ENCODE data around the gene MLLT11. TPM values are rescaled to one million over a fixed set of nuclear protein-coding genes. Genes with fewer than 3 reads are reported as not detected.

Gene MLLT11
- total RNA-seq, 2 donors from 2014 or later: 0.42 to 1.3 TPM

GRCh38 chr1:151049458-151049857, 10.7 kb upstream of the MLLT11 start:
- Histone ChIP-seq H3K9ac (ENCODE audit: low read depth in 2 of 2, low read length in 2 of 2) (no peak overlapping the region), H3K4me3 (no peak overlapping the region), H3K27me3 (no peaks in the 10 kb centered on the region), H3K4me1 (peaks cover 7% of the 10 kb centered on the region), H3K9me3 (no peaks in the 10 kb centered on the region), H3K36me3 (peaks cover 22% of the 10 kb centered on the region), H3K27ac (no peak overlapping the region)
- DNase-seq: no peak
- intact Hi-C loops (cut with DNase I): no loop called here
- no peak for TF ChIP-seq CTCF (IDR thresholded peaks at IDR 0.05)

GRCh38 chr1:151050051-151050688, 10.0 kb upstream of the MLLT11 start:
- H3K4me1 ChIP-seq: peaks cover 7% of the 10 kb centered on the region
- intact Hi-C loops (cut with DNase I): no loop called here

GRCh38 chr1:151051356-151052009, 8.7 kb upstream of the MLLT11 start:
- H3K27ac ChIP-seq: no peak overlapping the region
- no peak for DNase-seq
- H3K4me3 ChIP-seq: no peak overlapping the region
- no peak overlapping the region for H3K9ac ChIP-seq (ENCODE audit: low read depth in 2 of 2, low read length in 2 of 2)
- no peaks in the 10 kb centered on the region for H3K27me3 ChIP-seq
- TF ChIP-seq CTCF (IDR thresholded peaks at IDR 0.05): no peak
- H3K9me3 ChIP-seq: no peaks in the 10 kb centered on the region
- intact Hi-C loops (cut with DNase I): no loop called here
- peaks cover 34% of the 10 kb centered on the region for H3K36me3 ChIP-seq
- peaks cover 7% of the 10 kb centered on the region for H3K4me1 ChIP-seq

More at GRCh38 chr1:151050051-151050688, 10.0 kb upstream of the MLLT11 start:
- no peak overlapping the region for H3K9ac ChIP-seq (ENCODE audit: low read depth in 2 of 2, low read length in 2 of 2)
- peaks cover 29% of the 10 kb centered on the region for H3K36me3 ChIP-seq
- no peaks in the 10 kb centered on the region for H3K9me3 ChIP-seq
- H3K27ac ChIP-seq: no peak overlapping the region
- H3K4me3 ChIP-seq: no peak overlapping the region
- H3K27me3 ChIP-seq: no peaks in the 10 kb centered on the region
- no peak for TF ChIP-seq CTCF (IDR thresholded peaks at IDR 0.05)
- DNase-seq: no peak

- TF ChIP-seq CTCF (IDR thresholded peaks at IDR 0.05): no peak
- Histone ChIP-seq H3K4me1 (peaks cover 7% of the 10 kb centered on the region), H3K27me3 (no peaks in the 10 kb centered on the region), H3K9me3 (no peaks in the 10 kb centered on the region), H3K9ac (ENCODE audit: low read depth in 2 of 2, low read length in 2 of 2) (peak overlapping the region; percentile 41 to 58), H3K36me3 (peaks cover 34% of the 10 kb centered on the region), H3K27ac (peak overlapping the region; percentile 91), H3K4me3 (no peak overlapping the region)
- DNase-seq: no peak
- intact Hi-C loops (cut with DNase I): loop anchor here (5.0 kb wide), 1 partner anchor 48 kb away; the partner anchor contains the start of genes MINDY1 and PRUNE1
Observed at GRCh38 chr1:151054971-151055547, 5.1 kb upstream of the MLLT11 start.

GRCh38 chr1:151055581-151055980, 4.6 kb upstream of the MLLT11 start:
- no peaks in the 10 kb centered on the region for H3K27me3 ChIP-seq
- peaks cover 7% of the 10 kb centered on the region for H3K4me1 ChIP-seq
- DNase-seq: no peak
- intact Hi-C loops (cut with DNase I): loop anchor here (5.0 kb wide), 1 partner anchor 48 kb away; the partner anchor contains the start of genes MINDY1 and PRUNE1
- peak overlapping the region; percentile 91 for H3K27ac ChIP-seq
- peak overlapping the region; percentile 41 to 58 for H3K9ac ChIP-seq (ENCODE audit: low read depth in 2 of 2, low read length in 2 of 2)
- no peak overlapping the region for H3K4me3 ChIP-seq
- no peak for TF ChIP-seq CTCF (IDR thresholded peaks at IDR 0.05)
- peaks cover 34% of the 10 kb centered on the region for H3K36me3 ChIP-seq
- H3K9me3 ChIP-seq: no peaks in the 10 kb centered on the region
